Breast epithelium (tissue), 3 donors: ENCODE measurements around the gene PCDH9.

ENCODE experiments used
- POLR2A ChIP-seq: fragments of 450-650 bp; IDR thresholded peaks from one replicate; pipeline ENCODE4 v1.6.1; 2016; ENCODE audit warnings: antibody characterized with exemption, mild to moderate bottlenecking, moderate library complexity
- POLR2AphosphoS5 ChIP-seq, 3 donors: sonication (generic); formaldehyde crosslinking; IDR thresholded peaks; one replicate each; pipeline ENCODE4 v1.6.1; 2017; ENCODE audit warnings: antibody characterized with exemption in 3 of 3
- TF ChIP-seq, protein P1 (sequence below), 3 donors: fragments of 450-650 bp; IDR thresholded peaks; one replicate each; pipeline ENCODE4 v1.5.1; 2016 to 2017; ENCODE audit warnings: antibody characterized with exemption in 3 of 3, mild to moderate bottlenecking in 3 of 3, moderate library complexity in 3 of 3

- no peak for TF ChIP-seq POLR2A
- TF ChIP-seq POLR2AphosphoS5 (IDR thresholded peaks at IDR 0.05) = no peak
- TF ChIP-seq, protein P1, sequence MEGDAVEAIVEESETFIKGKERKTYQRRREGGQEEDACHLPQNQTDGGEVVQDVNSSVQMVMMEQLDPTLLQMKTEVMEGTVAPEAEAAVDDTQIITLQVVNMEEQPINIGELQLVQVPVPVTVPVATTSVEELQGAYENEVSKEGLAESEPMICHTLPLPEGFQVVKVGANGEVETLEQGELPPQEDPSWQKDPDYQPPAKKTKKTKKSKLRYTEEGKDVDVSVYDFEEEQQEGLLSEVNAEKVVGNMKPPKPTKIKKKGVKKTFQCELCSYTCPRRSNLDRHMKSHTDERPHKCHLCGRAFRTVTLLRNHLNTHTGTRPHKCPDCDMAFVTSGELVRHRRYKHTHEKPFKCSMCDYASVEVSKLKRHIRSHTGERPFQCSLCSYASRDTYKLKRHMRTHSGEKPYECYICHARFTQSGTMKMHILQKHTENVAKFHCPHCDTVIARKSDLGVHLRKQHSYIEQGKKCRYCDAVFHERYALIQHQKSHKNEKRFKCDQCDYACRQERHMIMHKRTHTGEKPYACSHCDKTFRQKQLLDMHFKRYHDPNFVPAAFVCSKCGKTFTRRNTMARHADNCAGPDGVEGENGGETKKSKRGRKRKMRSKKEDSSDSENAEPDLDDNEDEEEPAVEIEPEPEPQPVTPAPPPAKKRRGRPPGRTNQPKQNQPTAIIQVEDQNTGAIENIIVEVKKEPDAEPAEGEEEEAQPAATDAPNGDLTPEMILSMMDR (IDR thresholded peaks at IDR 0.05) = no peak
These were observed 915.2 kb downstream of the PCDH9 start for GRCh38 chr13:66314911-66315310.
